Measurements from ENCODE around the gene MMEL1. TPM values are rescaled to one million over a fixed set of nuclear protein-coding genes. Genes with fewer than 3 reads are reported as not detected.
"Not testable (repeated sequence)": the region's sequence is repeated elsewhere in the genome, so short reads cannot be mapped to it uniquely, and the experiment has no call there.

The MMEL1 gene
- total RNA-seq = 2.8 and 3.6 TPM in 2 replicates

- no peak for DNase-seq (ENCODE audit: low read depth in 2 of 2)
These were observed at the start of gene MMEL1 for GRCh38 chr1:2632561-2633361. Gene MMEL1, minus strand, starts transcription at chr1:2633016. Its CDS starts 3,532 bp downstream, at chr1:2629484.

DNA sequence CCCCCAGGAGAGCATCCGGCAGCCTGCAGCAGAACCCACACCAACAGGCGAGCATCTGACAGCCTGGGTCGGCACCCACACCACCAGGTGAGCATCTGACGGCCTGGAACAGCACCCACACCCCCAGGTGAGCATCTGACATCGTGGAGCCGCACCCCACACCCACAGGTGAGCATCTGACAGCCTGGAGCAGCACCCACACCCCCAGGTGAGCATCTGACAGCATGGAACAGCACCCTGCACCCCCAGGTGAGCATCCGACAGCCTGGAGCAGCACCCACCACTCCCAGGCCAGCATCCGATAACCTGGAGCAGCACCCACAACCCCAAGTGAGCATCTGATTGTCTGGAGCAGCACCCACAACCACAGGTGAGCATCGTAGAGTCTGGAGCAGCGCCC is 43.9 kb upstream of the MMEL1 start:
- not testable (repeated sequence) for DNase-seq (ENCODE audit: low read depth in 2 of 2)

GRCh38 chr1:2671656-2672055 is 38.8 kb upstream of the MMEL1 start:
- DNase-seq (ENCODE audit: low read depth in 2 of 2) = not testable (repeated sequence)

DNA sequence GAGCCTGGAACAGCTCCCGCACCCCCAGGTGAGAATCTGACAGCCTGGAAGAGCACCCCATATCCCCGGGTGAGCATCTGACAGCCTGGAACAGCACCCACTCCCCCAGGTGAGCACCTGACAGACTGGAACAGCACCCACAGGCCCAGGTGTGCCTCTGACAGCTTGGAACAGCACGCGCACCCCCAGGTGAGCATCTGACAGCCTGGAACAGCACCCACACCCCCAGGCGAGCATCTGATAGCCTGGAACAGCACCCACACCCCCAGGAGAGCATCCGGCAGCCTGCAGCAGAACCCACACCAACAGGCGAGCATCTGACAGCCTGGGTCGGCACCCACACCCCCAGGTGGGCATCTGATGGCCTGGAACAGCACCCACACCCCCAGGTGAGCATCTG is 27.0 kb upstream of the MMEL1 start:
- DNase-seq (ENCODE audit: low read depth in 2 of 2) = not testable (repeated sequence)

- not testable (repeated sequence) for DNase-seq (ENCODE audit: low read depth in 2 of 2)
These were observed 25.1 kb upstream of the MMEL1 start for GRCh38 chr1:2657909-2658308.

DNA sequence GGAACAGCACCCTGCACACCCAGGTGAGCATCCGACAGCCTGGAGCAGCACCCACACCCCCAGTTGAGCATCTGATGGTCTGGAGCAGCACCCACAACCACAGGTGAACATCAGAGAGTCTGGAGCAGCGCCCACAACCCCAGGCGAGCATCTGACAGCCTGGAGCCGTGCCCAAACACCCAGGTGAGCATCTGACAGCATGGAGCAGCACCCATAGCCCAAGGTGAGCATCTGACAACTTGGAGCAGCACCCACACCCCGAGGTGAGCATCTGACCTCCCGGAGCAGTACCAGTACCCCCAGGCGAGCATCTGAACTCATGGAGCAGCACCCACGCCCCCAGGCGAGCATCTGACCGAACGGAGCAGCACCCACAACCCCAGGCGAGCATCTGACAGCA is 24.3 kb upstream of the MMEL1 start:
- DNase-seq (ENCODE audit: low read depth in 2 of 2) = not testable (repeated sequence)

GRCh38 chr1:2655598-2656434 is 23.0 kb upstream of the MMEL1 start:
- not testable (repeated sequence) for DNase-seq (ENCODE audit: low read depth in 2 of 2)

DNA sequence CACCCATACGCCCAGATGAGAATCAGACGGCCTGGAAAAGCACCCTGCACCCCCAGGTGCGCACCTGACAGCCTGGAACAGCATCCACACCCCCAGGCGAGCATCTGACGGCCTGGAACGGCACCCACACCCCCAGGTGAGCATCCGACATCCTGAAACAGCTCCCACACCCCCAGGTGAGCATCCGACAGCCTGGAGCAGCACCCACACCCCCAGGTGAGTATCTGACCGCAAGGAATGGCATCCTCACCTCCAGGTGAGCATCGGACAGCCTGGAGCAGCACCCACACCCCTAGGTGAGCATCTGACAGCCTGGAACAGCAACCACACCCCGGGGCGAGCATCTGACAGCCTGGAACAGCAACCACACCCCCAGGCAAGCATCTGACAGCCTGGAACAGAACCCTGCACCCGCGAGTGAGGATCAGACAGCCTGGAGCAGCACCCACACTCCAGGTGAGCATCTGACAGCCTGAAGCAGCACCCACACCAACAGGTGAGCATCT is 21.7 kb upstream of the MMEL1 start:
- not testable (repeated sequence) for DNase-seq (ENCODE audit: low read depth in 2 of 2)

DNA sequence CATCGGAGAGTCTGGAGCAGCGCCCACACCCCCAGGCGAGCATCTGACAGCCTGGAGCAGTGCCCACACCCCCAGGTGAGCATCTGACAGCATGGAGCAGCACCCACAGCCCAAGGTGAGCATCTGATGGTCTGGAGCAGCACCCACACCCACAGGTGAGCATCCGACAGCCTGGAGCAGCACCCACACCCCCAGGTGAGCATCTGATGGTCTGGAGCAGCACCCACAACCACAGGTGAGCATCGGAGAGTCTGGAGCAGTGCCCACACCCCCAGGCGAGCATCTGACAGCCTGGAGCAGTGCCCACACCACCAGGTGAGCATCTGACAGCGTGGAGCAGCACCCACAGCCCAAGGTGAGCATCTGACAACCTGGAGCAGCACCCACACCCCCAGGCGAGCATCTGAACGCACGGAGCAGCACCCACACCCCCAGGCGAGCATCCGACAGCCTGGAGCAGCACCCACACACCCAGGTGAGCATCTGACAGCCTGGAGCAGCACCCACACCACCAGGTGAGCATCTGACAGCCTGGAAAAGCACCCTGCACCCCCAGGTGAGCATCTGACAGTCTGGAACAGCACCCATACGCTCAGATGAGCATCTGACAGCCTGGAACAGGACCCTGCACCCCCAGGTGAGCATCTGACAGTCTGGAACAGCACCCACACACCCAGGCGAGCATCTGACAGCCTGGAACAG is 21.1 kb upstream of the MMEL1 start:
- DNase-seq (ENCODE audit: low read depth in 2 of 2) = peak in 1 of 2 donors; percentile 30

GRCh38 chr1:2652926-2653571 is 20.2 kb upstream of the MMEL1 start:
- not testable (repeated sequence) for DNase-seq (ENCODE audit: low read depth in 2 of 2)

DNA sequence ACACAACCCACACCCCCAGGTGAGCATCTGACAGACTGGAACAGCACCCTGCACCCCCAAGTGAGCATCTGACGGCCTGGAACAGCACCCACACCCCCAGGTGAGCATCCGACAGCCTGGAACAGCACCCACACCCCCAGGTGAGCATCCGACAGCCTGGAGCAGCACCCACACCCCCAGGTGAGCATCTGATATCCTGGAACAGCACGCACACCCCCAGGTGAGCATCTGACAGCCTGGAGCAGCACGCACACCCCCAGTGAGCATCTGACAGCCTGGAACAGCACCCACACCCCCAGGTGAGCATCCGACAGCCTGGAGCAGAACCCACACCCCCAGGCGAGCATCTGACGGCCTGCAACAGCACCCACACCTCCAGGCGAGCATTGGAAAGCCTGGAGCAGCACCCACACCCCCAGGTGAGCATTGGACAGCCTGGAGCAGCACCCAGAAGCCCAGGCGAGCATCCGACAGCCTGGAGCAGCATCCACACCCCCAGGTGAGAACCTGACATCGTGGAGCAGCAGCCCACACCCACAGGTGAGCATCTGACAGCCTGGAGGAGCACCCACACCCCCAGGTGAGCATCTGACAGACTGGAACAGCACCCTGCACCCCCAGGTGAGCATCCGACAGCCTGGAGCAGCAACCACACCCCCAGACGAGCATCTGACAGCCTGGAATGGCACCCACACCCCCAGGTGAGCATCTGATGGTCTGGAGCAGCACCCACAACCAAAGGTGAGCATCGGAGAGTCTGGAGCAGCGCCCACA is 19.5 kb upstream of the MMEL1 start:
- not testable (repeated sequence) for DNase-seq (ENCODE audit: low read depth in 2 of 2)

- DNase-seq (ENCODE audit: low read depth in 2 of 2) = no peak
These were observed 18.3 kb upstream of the MMEL1 start for GRCh38 chr1:2650967-2651645.

- no peak for DNase-seq (ENCODE audit: low read depth in 2 of 2)
These were observed 14.0 kb upstream of the MMEL1 start for GRCh38 chr1:2646837-2647236.

DNA sequence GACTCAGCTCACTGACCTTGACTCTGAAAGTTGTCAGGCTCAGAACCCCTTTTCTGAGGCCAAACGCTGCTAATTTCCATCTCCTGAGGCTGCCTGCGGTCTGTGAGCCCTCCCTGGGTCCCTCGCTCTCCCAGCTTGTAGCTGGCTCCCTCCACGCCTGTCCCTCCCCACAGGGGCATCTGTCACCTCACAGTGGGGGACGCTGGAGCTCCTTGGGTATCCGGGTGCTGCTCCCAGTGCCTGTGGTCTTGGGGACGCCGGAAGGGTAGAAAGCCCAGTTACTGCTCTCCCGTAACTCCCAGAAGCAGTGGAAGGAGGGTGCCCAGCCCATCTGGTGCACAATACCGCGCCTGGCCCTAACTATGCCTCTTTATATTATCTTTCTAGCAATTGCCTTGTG is 13.0 kb upstream of the MMEL1 start:
- DNase-seq (ENCODE audit: low read depth in 2 of 2) = no peak

GRCh38 chr1:2645143-2645542 is 12.3 kb upstream of the MMEL1 start:
- DNase-seq (ENCODE audit: low read depth in 2 of 2) = no peak

DNA sequence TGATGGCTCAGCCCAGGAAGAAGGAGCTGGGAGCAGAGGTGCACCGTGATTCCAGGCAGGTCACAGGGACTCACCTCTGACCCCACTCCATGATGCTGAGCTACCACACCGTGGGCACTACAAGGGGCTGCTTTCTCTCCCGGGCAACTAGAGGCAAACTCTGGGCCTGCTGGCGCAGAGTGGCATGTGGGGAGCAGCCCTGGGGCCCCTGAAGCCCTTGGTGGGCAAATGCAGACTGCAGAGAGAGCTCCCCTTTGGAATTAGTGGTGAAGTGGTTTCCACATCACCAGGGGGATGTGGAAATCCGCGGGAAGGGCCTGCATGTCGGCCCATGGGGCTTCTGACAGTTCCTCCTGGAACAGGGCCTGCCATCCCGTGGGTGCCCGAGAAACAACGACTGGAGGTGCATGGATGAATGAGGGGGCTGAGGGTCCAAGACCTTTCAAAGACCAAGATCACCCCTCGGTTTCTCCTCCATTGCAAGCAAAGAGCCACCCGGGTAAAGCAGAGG is 11.8 kb upstream of the MMEL1 start:
- DNase-seq (ENCODE audit: low read depth in 2 of 2) = no peak

DNA sequence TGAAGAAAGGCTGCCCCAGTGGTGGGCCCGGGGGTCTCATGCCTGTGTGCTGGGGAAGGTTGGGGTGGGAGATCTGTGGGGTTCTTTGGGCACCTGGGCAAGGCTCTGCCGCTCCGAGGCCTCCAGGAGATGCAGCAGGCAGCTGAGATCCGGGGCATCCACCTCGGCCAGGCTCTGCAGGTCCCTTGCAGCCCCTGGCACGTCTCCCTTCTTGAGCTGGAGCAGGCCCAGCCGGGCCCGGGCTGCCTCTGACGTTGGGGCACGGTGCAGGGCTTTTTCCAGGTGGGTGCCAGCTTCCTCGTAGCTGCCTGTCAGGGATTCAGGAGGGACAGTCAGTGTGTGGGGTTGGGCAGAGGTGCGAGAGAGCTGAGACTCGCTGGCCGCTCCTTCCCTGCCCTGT is 11.4 kb upstream of the MMEL1 start:
- DNase-seq (ENCODE audit: low read depth in 2 of 2) = no peak

DNA sequence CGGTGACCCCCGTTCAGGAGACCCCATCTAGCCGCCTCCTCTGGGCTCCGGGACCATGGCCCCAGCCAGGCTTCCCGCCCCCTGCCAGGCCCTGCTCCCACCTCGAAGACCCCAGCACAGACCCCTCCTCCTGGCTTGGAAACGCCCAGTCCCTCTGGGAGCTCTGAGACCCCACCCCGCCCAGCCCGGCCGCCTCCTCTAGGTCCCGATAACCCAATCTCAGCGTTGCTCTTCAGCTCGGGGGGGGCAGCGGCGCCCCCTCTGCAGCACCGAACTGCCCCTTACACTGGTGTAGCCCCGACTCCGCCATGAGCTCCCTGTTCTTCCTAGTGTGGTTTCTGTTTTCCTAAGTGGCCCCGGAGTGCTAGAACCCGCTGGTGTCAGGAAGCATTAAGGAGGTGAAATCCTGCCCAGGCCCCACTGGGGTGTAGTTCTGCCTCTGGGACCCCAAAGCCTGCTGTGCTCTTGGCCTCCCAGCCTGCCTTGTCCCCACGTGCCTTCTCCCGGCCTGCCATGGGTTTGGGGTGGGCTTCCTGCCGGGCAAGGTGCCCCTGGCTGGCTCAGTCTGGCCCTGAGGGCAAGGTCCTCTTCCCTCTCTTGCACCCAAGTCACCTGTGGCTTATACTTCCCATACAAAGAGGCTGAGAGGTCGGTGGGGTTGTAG is 10.7 kb upstream of the MMEL1 start:
- DNase-seq (ENCODE audit: low read depth in 2 of 2) = no peak

All from dermis microvascular lymphatic vessel endothelial cell (primary cell).